Fibroblast of pulmonary artery (primary cell): ENCODE measurements around the gene ELFN1.

Source experiments
- DNase-seq: peaks from one replicate; pipeline ENCODE4 v3.0.0-alpha.2; 2010; ENCODE audit warnings: low read depth
- H3K4me3 ChIP-seq: replicated peaks from 2 replicates; pipeline ENCODE4 v1.5.1; 2011; ENCODE audit warnings: low read depth, mild to moderate bottlenecking, control low read depth, low read length, moderate library complexity
- CTCF ChIP-seq: IDR thresholded peaks from 2 replicates; pipeline ENCODE4 v1.5.1; 2011; ENCODE audit warnings: mild to moderate bottlenecking, control low read depth, low read length, inconsistent platforms; ENCODE audit errors: missing control alignments

The ELFN1 gene

GRCh38 chr7:1670894-1671593 lies 967 bp downstream of the ELFN1 start:
- no peak overlapping the region for H3K4me3 ChIP-seq
- no peak for DNase-seq
- no peak for TF ChIP-seq CTCF

- no peak for DNase-seq
- TF ChIP-seq CTCF: no peak
- H3K4me3 ChIP-seq: no peak overlapping the region
These were observed 1.7 kb downstream of the ELFN1 start for GRCh38 chr7:1671594-1672451.

GRCh38 chr7:1672851-1673486 lies 2.9 kb downstream of the ELFN1 start:
- TF ChIP-seq CTCF: no peak
- no peak overlapping the region for H3K4me3 ChIP-seq
- no peak for DNase-seq

- DNase-seq: no peak
- no peak overlapping the region for H3K4me3 ChIP-seq
- TF ChIP-seq CTCF: no peak
These were observed 3.6 kb downstream of the ELFN1 start for GRCh38 chr7:1673581-1674118.

GRCh38 chr7:1674161-1675035 lies 4.3 kb downstream of the ELFN1 start:
- TF ChIP-seq CTCF: no peak
- H3K4me3 ChIP-seq: no peak overlapping the region
- DNase-seq: no peak

- H3K4me3 ChIP-seq: no peak overlapping the region
- TF ChIP-seq CTCF: no peak
- no peak for DNase-seq
These were observed 5.1 kb downstream of the ELFN1 start for GRCh38 chr7:1675036-1675671.
